Measurements from ENCODE around the gene NAALADL1.
A peak's percentile ranks its signal among the peaks of the same experiment; 100 is the strongest.

The NAALADL1 gene

DNA sequence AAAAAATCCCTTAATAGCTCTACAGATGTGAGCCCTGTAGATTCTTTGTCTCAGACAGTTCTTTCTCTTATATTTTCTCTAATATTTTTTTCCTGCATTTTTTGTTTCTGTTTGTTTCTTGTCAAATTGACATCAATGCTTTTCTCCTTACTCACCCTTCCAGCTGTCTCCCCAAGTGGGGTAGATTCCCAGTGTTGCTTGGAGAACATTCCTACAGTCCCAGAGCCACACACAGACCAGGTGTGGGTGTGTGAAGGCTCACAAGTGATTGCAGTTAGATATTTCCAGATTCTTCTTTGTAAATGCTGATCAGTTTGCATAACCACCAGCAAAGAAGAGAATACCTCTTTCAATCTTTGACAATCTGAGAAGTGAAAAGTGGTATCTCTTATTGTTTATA is 45.1 kb upstream of the NAALADL1 start:
- no peak for ATAC-seq
- TF ChIP-seq ARNTL (CRISPR knock-in tag; IDR thresholded peaks at IDR 0.05; ENCODE audit: borderline replicate concordance, low read depth) (no peak), GLIS3 (CRISPR knock-in tag; IDR thresholded peaks at IDR 0.05) (no peak)

DNA sequence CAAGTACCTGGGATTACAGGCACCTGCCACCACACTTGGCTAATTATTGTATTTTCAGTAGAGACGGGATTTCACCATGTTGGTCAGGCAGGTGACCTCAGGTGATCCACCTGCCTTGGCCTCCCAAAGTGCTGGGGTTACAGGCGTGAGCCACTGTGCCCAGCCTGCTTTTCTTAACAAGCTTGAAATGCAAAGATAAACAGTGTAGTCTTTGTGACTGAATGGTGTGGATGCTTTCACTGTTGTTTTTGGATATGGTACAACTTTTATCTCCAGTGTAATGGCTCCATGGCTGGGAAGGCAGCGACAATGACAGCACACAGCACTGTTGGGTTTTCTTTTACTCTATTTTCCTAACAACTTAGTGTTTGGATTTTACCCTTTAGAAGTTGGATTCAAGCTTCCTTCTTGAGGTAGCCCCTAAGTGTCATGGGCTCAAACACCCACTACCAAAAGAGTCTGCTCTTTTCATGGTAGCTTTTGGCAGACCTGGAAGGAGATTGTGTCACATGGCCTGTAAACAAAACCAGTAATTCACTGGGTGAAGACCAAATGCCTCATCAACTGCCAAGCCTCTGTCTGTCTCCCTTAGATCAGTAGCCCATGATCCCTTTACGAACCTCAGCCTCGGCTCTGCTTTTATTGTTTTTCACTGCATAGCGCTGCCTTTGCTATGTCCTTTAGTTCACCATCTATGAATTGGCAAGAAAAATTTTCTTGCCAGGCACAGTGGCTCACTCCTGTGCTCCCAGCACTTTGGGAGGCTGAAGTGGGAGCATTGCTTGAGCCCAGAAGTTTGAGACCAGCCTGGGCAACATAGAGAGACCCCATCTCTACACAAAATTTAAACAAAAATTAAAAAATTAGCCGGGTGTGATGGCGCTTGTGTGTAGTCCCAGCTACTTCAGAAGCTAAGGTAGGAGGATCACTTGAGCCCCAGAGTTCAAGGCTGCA is 44.1 kb upstream of the NAALADL1 start:
- TF ChIP-seq CSDC2 (CRISPR knock-in tag; IDR thresholded peaks at IDR 0.05) (no peak), ISL1 (CRISPR knock-in tag; IDR thresholded peaks at IDR 0.05) (0 out of 2 replicates have a peak, but pooled peaks have one; percentile 10)
- no peak; the same call in 2 of the 3 replicates for ATAC-seq

DNA sequence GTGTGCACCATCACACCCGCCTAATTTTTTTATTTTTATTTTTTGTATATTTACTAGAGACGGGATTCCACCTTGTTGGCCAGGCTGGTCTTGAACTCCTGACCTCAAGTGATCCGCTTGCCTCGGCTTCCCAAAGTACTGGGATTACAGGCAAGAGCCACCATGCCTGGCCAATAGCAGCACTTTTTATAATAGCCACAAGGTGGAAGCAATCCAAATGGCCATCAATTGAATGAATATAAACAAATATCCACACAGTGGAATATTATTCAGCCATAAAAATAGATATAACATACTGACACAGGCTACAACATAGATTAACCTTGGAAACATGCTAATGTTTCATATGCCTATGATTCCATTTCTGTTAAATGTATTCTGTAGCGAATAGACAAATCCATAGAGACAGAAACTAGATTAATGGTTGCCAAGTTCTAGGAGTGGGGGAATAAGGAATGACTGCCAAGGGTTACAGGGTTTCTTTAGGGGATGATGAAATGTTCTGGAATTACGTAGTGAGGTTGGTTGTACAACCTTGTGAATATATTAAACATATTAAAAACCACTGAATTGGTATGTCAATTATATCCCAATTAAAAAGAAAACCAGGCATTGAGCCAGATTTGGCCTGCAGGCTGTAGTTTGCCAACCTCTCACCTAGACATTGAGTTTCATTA is 42.5 kb upstream of the NAALADL1 start:
- TF ChIP-seq GLIS3 (CRISPR knock-in tag; IDR thresholded peaks at IDR 0.05), result no peak
- TF ChIP-seq PPARA (CRISPR knock-in tag; IDR thresholded peaks at IDR 0.05; ENCODE audit: borderline replicate concordance), result no peak
- no peak for TF ChIP-seq ZC3H10 (CRISPR knock-in tag; IDR thresholded peaks at IDR 0.05)
- TF ChIP-seq RARB (CRISPR knock-in tag; IDR thresholded peaks at IDR 0.05), result no peak
- no peak for TF ChIP-seq ZFP3 (CRISPR knock-in tag; IDR thresholded peaks at IDR 0.05)
- no peak for TF ChIP-seq TSHZ2 (CRISPR knock-in tag; IDR thresholded peaks at IDR 0.05)
- no peak for TF ChIP-seq ARNTL (CRISPR knock-in tag; IDR thresholded peaks at IDR 0.05; ENCODE audit: borderline replicate concordance, low read depth)
- no peak for TF ChIP-seq SNAI2 (CRISPR knock-in tag; IDR thresholded peaks at IDR 0.05)
- no peak for TF ChIP-seq ZFP30 (CRISPR knock-in tag; IDR thresholded peaks at IDR 0.05)
- no peak for TF ChIP-seq ZNF70 (CRISPR knock-in tag; IDR thresholded peaks at IDR 0.05)
- TF ChIP-seq TCF4 (CRISPR knock-in tag; IDR thresholded peaks at IDR 0.05; ENCODE audit: borderline replicate concordance), result no peak
- TF ChIP-seq BACH2 (CRISPR knock-in tag; IDR thresholded peaks at IDR 0.05; ENCODE audit: borderline replicate concordance), result no peak
- no peak for ATAC-seq

- peak; percentile 5; the same call in 2 of the 3 replicates for ATAC-seq
These were observed 38.6 kb upstream of the NAALADL1 start for GRCh38 chr11:65096926-65097325.

GRCh38 chr11:65095974-65096806 is 37.8 kb upstream of the NAALADL1 start, which contains the start of gene VPS51:
TSS of gene VPS51 (plus strand) at chr11:65096214. CDS start at chr11:65096251, 37 bp downstream.
- ATAC-seq, result peak; percentile 99
- TF ChIP-seq SNAI2 (CRISPR knock-in tag; IDR thresholded peaks at IDR 0.05), result no peak
- no peak for TF ChIP-seq ZFP30 (CRISPR knock-in tag; IDR thresholded peaks at IDR 0.05)
- no peak for TF ChIP-seq OSR1 (CRISPR knock-in tag; IDR thresholded peaks at IDR 0.05)
- TF ChIP-seq ZNF565 (CRISPR knock-in tag; conservative IDR thresholded peaks at IDR 0.05; ENCODE audit: low read depth), result no peak
- TF ChIP-seq PPARA (CRISPR knock-in tag; IDR thresholded peaks at IDR 0.05; ENCODE audit: borderline replicate concordance), result no peak
- 0 out of 2 replicates have a peak, but pooled peaks have one; percentile 24 for TF ChIP-seq GLIS3 (CRISPR knock-in tag; IDR thresholded peaks at IDR 0.05)
- no peak for TF ChIP-seq ZNF70 (CRISPR knock-in tag; IDR thresholded peaks at IDR 0.05)
- TF ChIP-seq PATZ1 (CRISPR knock-in tag; IDR thresholded peaks at IDR 0.05; ENCODE audit: borderline replicate concordance), result no peak
- peak; percentile 80 for TF ChIP-seq TSHZ2 (CRISPR knock-in tag; IDR thresholded peaks at IDR 0.05)
- TF ChIP-seq ESRRG (CRISPR knock-in tag; IDR thresholded peaks at IDR 0.05), result no peak
- TF ChIP-seq CSDC2 (CRISPR knock-in tag; IDR thresholded peaks at IDR 0.05), result peak; percentile 74; the same call in 1 of the 2 replicates

More at GRCh38 chr11:65096926-65097325, 38.6 kb upstream of the NAALADL1 start:
- TF ChIP-seq OSR1 (CRISPR knock-in tag; IDR thresholded peaks at IDR 0.05) (no peak), ZFP30 (CRISPR knock-in tag; IDR thresholded peaks at IDR 0.05) (no peak), PATZ1 (CRISPR knock-in tag; IDR thresholded peaks at IDR 0.05; ENCODE audit: borderline replicate concordance) (no peak), GLIS3 (CRISPR knock-in tag; IDR thresholded peaks at IDR 0.05) (no peak)
